Glutamatergic neuron (in vitro differentiated cells): ENCODE data around the gene PAX7. TPM values are rescaled to one million over a fixed set of nuclear protein-coding genes. Genes with fewer than 3 reads are reported as not detected.

ENCODE experiments used
- DNase-seq: peaks from one replicate; pipeline ENCODE4 v3.0.0; 2022
- H3K27ac Mint-ChIP-seq: one replicate; pipeline ENCODE4 v1.8.0; 2020; ENCODE audit warnings: mild to moderate bottlenecking, mixed read lengths, inconsistent platforms; ENCODE audit not compliant: unreplicated experiment
- H3K27me3 Mint-ChIP-seq: one replicate; pipeline ENCODE4 v1.8.0; 2020; ENCODE audit warnings: mild to moderate bottlenecking, moderate library complexity, mixed read lengths, inconsistent platforms; ENCODE audit not compliant: unreplicated experiment
- H3K36me3 Mint-ChIP-seq: one replicate; pipeline ENCODE4 v1.8.0; 2020; ENCODE audit warnings: mild to moderate bottlenecking, mixed read lengths, inconsistent platforms; ENCODE audit not compliant: unreplicated experiment
- H3K4me1 Mint-ChIP-seq: one replicate; pipeline ENCODE4 v1.8.0; 2020; ENCODE audit warnings: mild to moderate bottlenecking, low read depth, mixed read lengths, inconsistent platforms; ENCODE audit not compliant: unreplicated experiment
- H3K4me3 Mint-ChIP-seq: one replicate; pipeline ENCODE4 v1.8.0; 2020; ENCODE audit warnings: mild to moderate bottlenecking, mixed read lengths, inconsistent platforms; ENCODE audit not compliant: unreplicated experiment
- H3K9me3 Mint-ChIP-seq: one replicate; pipeline ENCODE4 v1.8.0; 2020; ENCODE audit warnings: mild to moderate bottlenecking, moderate library complexity, mixed read lengths, inconsistent platforms; ENCODE audit not compliant: unreplicated experiment
- total RNA-seq: library from RNA; stranded (reverse); fragmentation: NEBNext Ultra II Directional; extraction: Animal tissue kit (Norgen Biotek cat#: 25700); gene quantifications from one replicate; pipeline ENCODE4 v1.2.1, GENCODE V29; 2021; ENCODE audit not compliant: unreplicated experiment
- TF ChIP-seq, protein P1 (sequence below): fragments of 200-600 bp; sonication (generic); IDR thresholded peaks from one replicate; pipeline ENCODE4 v1.5.0; 2021; ENCODE audit not compliant: partially characterized antibody, unreplicated experiment

Gene PAX7
- total RNA-seq, 1 donor from 2014 or later, result 0.07 TPM

DNA sequence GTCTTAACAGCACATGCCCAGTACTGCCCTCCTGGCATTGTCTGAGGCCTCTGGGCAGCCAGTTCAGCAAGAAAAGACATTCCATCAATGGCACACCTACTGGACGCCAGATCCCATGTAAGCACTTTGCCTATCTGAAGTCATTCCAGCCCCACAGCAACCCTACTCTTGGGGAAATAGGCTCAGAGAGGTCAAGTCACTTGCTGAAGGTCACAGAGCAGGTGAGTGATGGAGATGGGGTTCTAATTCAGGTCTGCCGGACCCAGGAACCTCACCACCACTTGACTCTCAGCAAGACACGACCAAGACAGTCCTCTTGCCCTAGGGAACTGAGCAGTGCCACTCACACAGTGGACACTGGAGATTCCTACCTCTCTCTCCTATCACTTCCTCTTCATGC is 79.4 kb downstream of the PAX7 start:
- Mint-ChIP-seq H3K27me3 (peaks cover 7% of the 10 kb centered on the region), H3K27ac (no peak overlapping the region), H3K4me1 (peaks cover 14% of the 10 kb centered on the region), H3K36me3 (no peaks in the 10 kb centered on the region), H3K4me3 (no peak overlapping the region), H3K9me3 (peaks cover 4% of the 10 kb centered on the region)
- TF ChIP-seq, protein P1, sequence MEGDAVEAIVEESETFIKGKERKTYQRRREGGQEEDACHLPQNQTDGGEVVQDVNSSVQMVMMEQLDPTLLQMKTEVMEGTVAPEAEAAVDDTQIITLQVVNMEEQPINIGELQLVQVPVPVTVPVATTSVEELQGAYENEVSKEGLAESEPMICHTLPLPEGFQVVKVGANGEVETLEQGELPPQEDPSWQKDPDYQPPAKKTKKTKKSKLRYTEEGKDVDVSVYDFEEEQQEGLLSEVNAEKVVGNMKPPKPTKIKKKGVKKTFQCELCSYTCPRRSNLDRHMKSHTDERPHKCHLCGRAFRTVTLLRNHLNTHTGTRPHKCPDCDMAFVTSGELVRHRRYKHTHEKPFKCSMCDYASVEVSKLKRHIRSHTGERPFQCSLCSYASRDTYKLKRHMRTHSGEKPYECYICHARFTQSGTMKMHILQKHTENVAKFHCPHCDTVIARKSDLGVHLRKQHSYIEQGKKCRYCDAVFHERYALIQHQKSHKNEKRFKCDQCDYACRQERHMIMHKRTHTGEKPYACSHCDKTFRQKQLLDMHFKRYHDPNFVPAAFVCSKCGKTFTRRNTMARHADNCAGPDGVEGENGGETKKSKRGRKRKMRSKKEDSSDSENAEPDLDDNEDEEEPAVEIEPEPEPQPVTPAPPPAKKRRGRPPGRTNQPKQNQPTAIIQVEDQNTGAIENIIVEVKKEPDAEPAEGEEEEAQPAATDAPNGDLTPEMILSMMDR, result no peak
- no peak for DNase-seq

DNA sequence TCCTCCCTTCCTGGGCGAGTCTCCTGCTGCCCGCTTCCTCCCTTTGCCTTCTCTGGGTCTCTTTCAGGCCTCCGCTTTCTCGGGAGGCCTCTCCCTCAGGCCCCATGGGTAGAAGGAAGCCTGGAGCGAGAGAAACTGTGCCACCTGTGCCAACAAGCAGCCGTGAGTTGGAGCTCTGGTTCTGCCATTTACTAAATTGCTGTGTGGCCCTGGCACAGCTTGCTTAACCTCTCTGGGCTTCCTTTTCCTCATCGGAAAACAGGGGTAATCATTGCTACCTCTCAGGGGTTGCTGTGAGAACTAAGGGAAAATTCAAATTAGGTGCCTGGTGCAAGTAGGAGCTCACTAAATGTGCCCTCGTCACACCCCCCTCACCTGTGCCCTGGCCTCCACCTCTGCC is 80.4 kb downstream of the PAX7 start:
- Mint-ChIP-seq H3K9me3 (no peaks in the 10 kb centered on the region), H3K27me3 (peaks cover 7% of the 10 kb centered on the region), H3K4me1 (peaks cover 13% of the 10 kb centered on the region), H3K4me3 (no peak overlapping the region), H3K27ac (no peak overlapping the region), H3K36me3 (no peaks in the 10 kb centered on the region)
- TF ChIP-seq, protein P1, result no peak
- DNase-seq, result no peak

DNA sequence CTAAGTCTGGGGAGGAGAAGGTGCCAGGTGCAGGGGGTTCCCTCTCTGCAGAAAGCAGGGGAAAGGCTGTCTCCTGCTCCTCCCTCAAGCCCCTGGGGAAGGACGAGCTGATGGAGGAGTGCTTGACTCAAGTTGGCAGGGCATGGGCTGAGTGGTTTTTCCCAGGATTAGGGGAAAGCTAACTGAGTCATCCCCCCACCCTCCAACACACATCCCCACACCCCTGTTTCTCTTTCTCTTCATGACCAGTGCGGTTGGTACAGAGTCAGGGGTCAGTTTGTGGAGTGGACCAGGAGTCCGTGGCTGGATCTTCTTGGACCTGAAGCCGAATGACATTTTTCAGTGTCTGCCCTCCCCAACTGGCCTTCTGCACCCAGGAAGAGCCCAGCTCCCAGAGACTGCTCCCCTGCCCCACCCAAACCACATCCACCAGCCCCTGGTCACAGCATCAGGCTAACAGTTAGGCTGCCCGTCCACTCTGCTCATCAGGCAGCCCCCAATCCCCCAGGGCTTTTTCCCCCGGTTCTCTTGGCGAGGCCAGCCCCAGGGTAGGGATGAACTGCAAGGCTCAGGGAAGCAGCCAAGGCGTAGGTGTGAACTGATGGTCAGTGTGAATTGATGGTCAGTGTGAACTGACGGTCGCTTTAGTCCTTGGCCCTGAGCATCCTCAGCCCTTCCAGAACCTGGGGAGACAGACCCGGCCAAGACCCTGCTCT is 81.0 kb downstream of the PAX7 start:
- Mint-ChIP-seq H3K9me3 (no peaks in the 10 kb centered on the region), H3K4me1 (peaks cover 15% of the 10 kb centered on the region), H3K36me3 (no peaks in the 10 kb centered on the region), H3K27ac (no peak overlapping the region), H3K4me3 (no peak overlapping the region), H3K27me3 (peaks cover 6% of the 10 kb centered on the region)
- DNase-seq, result no peak
- TF ChIP-seq, protein P1, result no peak

DNA sequence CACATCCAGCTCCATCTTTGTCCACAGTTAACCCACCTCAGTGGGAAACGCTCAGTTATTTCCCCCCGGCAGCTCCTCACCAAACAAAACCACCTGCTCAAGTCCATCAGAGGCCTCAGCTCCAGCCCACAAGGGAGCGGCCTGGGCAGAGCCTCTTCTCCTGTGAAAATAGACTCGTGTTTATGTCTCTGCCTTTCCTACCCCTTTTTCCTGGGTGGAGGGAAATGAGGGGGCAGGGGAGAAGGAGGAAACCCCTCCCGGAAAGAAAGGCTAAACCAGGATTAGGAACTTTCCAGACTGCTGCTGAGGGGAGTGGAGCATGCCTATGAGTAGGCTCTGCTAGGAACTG is 81.6 kb downstream of the PAX7 start:
- H3K27ac Mint-ChIP-seq, result no peak overlapping the region
- H3K27me3 Mint-ChIP-seq, result peaks cover 5% of the 10 kb centered on the region
- H3K36me3 Mint-ChIP-seq, result no peaks in the 10 kb centered on the region
- TF ChIP-seq, protein P1, result no peak
- H3K9me3 Mint-ChIP-seq, result no peaks in the 10 kb centered on the region
- no peak for DNase-seq
- H3K4me1 Mint-ChIP-seq, result peaks cover 15% of the 10 kb centered on the region
- no peak overlapping the region for H3K4me3 Mint-ChIP-seq

DNA sequence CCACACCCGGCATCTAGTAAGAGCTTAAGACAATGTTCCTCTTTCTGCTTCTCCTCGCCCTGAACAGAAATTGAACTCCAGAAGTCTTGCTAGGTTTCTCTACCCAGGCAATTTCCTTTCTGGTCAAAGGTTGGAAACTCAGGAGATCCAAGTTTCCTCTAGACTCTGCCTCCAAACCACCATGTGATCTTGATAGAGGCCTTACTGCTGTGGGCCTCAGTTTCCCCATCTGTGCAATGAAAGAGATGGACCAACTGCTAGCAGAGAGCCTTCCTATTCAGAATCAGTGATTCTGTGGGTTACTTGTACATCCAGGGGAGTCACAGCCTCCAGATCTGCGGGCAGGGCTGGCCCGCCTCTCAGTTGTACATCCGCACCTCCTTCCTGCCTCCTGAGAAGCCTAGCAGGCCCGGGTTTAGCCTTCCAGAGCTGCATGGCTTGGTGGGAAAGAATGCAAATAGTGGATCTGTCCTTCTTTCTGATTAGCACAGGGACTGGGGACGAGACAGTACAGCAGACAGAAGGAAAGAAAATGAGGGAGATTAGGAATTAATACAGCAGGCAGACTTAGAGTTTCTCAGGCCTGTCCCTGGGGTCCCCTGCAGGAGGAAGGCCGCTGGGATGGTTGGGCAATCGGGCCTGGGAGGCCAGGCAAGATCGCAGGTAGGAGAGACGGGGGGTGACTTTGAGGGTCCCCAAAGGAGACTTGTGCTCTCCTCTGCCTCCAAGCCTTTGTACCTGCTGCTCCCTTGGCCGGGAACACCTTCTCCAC is 83.9 kb downstream of the PAX7 start:
- H3K36me3 Mint-ChIP-seq, result no peaks in the 10 kb centered on the region
- H3K27me3 Mint-ChIP-seq, result peaks cover 11% of the 10 kb centered on the region
- H3K4me3 Mint-ChIP-seq, result no peak overlapping the region
- H3K27ac Mint-ChIP-seq, result no peak overlapping the region
- no peaks in the 10 kb centered on the region for H3K9me3 Mint-ChIP-seq
- DNase-seq, result no peak
- TF ChIP-seq, protein P1, result no peak
- peaks cover 18% of the 10 kb centered on the region for H3K4me1 Mint-ChIP-seq
